HG03354 (cell line): Measurements from ENCODE around the gene HPSE2.
"Not testable (repeated sequence)": the region's sequence is repeated elsewhere in the genome, so short reads cannot be mapped to it uniquely, and the experiment has no call there.

Experiments used
- ATAC-seq: cut with Tn5 transposase; IDR thresholded peaks from one replicate; pipeline ENCODE4 v1.9.1; 2021; ENCODE audit warnings: mild to moderate bottlenecking; ENCODE audit not compliant: unreplicated experiment, poor library complexity, severe bottlenecking

HPSE2 gene

DNA sequence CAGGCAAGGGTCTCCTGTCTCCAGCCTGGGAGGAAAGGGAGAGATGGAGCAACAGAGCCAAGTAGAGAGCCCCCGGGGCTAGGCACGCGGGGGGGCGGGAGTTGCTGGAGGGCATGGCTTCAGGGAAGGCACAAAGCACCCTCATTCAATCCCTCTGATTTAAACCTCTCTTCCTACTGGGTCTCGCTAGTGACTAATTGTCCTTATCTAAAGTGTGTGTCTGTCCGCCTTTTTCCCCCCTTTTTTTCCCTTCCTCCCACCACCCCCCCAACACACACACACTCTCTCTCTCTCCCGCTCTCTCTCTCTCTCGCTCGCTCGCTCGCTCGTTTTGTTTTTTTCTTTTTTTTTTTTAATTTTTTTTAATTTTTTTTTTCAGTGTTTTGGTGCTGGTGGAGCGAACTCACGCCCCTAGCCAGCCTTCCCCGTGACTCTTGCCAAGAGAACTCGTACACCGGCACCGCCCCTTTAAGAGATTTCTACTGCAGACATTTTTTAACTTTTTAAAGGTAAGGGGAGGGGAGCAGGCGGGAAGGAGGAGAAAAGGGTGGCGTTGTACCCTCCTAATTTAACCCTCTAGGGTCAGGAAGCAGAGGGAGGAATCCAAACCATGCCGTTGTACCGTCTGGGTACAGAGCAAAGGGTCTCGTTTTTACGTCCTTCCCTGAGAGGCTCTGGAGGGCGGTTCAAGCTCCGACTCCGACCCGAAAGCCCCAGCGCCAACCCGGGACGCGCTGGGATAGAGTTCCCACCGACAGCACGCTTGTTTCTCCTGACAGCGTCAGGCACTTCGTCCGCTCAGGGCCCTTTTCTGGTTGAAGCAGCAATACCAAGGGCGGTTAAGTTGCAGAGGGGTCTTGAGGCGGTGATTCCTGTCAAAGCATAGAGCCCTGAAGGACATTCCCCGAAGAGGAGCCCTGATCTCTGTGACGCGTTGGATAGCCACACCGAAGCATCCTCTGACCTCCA lies at the start of gene HPSE2:
TSS of gene HPSE2 (minus strand) at position 195 of the 969 bp plus-strand sequence.
- no peak for ATAC-seq

- peak; percentile 84 for ATAC-seq
Observed at GRCh38 chr10:99280472-99280871, 44.8 kb upstream of the HPSE2 start.

DNA sequence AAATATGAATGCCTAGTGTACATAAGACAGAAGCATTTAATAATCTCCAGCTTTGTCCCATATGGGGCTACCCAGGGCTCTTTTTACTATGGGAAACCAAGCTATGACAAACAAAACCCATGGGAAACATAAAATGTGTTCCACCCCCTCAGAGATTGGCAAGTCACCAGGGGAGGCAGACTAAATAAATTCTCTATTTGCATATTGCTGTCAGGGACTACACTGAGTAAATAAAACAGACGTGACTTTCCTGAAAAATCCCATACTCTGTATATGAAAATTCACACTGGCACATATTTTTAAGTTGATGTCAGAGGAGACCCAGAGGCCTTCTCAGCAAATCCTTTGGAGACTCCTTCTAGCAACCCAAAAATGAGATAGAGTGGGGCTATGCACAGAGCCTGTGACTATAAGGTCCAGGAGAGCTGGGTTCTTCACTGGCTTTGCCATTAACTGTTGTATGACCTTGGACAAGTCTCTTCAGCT lies 44.0 kb upstream of the HPSE2 start:
- peak; percentile 60 for ATAC-seq

DNA sequence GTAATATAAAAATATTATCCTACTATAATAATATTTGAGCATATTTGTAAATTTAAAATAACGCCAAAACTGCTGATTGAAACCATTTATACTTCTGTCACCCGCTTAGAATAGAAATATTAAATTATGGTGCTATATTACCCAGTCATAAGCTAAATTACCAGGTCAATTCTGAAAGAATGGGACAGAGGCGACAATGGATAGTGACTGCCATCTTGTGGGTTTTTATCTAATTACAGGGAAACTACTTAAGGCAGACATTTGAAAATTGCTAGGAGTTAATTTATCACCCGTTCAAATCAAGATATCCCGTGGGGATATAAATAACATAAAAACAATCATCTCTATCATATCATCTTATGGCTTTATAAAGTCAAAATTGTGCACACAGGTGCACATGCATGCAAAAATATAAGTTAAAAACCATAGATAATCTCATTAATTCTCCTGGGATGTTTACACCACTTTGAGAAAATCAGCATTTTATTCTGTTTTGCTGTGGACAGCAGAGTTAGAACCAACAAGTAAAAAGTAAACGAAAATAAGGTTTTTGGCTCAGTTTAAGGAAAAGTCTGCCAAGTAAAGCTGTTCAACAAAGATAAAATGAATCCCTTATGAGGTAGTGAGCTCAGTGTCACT lies 41.3 kb upstream of the HPSE2 start:
- ATAC-seq, result no peak

DNA sequence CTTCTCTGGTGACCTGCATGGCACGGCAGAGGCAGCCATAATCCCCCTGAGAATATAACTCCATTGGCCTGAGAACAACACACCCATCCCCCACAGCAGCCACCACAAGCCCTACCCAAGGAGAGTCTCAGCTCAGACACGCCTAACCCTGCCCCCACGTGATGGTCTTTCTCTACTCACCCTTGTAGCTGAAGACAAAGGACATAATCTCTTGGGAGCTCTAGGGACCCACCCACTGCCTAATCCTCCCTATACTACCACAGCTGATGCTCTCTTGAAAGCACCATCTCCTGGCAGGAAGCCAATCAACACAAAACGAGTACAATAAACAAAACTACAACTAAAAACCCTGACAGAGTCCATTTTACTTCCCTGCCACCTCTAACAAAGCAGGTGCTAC lies 30.7 kb upstream of the HPSE2 start:
- ATAC-seq, result no peak

GRCh38 chr10:99248824-99249223 lies 13.2 kb upstream of the HPSE2 start:
- ATAC-seq, result no peak

DNA sequence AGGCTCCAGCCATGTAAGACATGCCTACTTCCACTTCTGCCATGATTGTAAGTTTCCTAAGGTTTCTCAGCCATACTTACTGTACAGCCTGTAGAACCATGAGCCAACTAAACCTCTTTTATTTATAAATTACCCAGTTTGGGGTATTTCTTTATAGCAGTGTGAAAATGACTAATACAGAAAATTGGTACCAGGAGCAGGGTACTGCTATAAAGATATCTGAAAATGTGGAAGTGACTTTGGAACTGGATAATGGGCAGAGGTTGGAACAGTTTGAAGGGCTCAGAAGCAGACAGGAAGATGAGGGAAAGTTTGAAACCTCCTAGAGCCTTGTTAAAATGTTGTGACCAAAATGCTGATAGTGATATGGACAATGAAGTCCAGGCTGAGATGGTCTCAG lies 12.2 kb upstream of the HPSE2 start:
- not testable (repeated sequence) for ATAC-seq

- no peak for ATAC-seq
Observed at GRCh38 chr10:99236627-99237309, 1.1 kb upstream of the HPSE2 start.

DNA sequence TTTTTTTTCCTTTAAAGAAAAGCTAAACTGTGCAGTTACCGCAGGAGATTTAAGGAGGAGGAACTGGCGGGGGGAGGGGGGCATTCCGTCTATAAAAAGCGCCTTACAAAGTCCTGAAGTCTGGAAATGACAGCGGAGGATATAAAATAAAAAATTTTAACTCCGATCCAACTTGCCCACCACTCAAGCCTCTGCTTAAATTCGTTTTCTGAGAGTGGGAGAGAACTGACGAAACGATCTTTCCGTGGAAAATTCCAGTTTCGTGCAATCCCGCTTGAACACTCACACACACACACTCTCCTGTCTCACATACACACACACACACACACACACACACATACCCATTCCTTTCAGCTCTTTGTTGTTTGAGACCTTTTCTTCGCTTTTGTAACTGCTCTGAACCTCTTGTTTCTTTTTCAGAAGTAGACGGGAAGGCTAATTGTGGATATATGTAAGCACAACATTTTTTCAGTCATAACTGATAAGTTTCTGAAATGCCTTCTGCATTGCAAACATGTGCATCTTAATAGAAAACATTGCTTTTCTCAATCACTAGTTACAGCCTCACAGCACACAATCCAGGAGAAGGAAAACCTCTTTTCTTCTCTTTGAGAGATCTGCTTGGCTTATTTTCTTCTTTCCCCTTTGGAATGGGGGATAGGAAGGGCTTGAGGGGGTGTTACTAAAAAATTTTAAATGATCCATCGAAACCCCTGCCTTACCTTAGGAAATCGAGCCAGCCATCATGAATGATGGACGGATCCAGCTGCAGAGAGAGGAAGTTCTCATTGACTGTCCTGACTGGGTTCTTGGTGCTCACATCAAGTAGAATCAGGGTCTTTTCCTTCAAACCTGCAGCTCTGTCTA lies 628 bp downstream of the HPSE2 start:
- no peak for ATAC-seq

DNA sequence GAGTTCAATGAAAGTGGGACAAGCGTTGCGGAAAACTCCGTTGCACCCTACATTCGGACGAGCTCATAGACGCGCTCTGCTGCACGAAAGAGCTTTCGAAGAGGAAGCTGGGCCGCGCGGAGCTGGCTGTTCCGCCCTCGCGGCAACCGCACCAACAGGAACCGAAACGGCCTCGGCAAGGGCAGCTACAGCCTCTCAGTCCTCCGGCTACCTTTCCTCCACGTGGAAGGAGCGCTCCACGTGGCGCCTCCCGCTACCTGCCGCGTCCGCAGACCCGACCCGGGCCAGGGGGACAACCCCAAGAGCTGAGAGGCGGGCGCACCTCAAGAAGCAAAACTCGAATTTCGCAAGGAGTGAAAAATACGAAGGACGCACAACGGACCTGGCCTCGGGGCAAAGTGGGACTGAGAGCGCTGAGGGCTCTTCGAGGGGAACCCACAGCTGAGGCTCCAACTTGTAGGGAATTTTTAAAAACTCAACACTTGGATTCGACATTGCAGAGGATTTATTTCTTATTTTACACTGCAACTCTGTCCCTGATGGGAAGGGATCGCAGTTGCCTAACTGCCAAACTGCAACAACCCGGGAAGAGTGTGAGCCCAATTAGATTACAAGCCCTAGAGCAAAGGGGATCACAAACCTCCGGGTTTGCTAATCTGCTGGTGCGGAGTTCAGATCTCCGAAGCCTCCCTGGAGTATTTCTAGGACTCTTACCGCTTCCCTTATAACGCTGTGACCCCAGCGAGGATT lies 1.4 kb downstream of the HPSE2 start:
- ATAC-seq, result peak; percentile 97

- peak; percentile 2 for ATAC-seq
Observed at GRCh38 chr10:99233689-99234037, 2.0 kb downstream of the HPSE2 start.

- ATAC-seq, result no peak
Observed at GRCh38 chr10:99233000-99233688, 2.5 kb downstream of the HPSE2 start.

DNA sequence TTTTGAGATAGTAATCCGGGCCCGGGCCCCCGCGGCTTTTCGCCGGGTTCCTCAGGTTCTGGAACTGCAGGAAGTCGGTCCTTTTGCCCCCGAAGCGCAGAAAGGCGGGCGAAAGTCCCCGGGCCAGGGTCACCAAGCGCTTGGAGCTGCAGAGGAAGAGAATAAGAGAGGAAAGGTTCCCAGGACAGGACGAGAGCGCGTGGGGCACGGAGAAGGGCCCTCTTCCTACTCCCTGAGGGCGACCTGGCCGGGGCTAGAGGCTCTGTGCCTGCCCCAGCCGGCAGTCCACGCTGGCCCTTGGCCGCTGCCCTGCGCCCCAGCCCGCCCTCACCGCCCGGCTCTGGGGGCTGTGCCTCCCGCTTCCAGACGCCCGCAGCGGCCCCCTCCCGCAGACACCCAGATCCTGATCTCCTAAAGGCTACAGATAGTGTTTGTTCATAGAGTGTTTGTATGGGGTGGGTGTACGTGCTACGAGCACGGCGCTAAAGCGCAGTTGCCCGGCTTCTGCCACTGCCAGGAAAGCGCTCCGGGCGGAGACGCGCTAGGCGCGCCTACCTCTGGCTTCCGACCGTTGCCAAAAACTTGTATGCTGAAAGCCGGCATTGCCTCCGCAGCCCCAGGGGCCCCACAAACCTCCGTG lies 3.2 kb downstream of the HPSE2 start:
- ATAC-seq, result no peak

DNA sequence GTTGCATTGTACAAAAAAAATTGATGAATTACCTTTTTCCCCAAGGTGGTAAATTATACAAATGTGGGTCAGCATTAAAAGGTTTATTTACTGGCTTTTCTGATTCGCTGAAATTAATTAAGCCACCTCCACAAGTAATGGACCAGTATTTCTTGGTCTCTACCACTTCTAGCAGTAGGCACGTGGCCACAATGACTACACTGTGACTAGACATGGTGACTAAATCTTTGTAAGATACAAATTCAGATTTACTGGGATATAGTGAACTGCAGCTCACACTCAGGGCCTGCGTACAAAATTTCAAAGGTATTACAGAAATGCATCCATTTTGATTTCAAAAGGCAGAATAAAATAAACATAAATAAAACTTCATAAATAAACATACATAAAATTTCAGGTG lies 10.9 kb downstream of the HPSE2 start:
- no peak for ATAC-seq

GRCh38 chr10:99207340-99207739 lies 28.3 kb downstream of the HPSE2 start:
- no peak for ATAC-seq

- ATAC-seq, result no peak
Observed at GRCh38 chr10:99203310-99203709, 32.3 kb downstream of the HPSE2 start.

GRCh38 chr10:99172950-99173349 lies 62.7 kb downstream of the HPSE2 start:
- ATAC-seq, result no peak
